ENCODE data around the gene BBIP1.

DNA sequence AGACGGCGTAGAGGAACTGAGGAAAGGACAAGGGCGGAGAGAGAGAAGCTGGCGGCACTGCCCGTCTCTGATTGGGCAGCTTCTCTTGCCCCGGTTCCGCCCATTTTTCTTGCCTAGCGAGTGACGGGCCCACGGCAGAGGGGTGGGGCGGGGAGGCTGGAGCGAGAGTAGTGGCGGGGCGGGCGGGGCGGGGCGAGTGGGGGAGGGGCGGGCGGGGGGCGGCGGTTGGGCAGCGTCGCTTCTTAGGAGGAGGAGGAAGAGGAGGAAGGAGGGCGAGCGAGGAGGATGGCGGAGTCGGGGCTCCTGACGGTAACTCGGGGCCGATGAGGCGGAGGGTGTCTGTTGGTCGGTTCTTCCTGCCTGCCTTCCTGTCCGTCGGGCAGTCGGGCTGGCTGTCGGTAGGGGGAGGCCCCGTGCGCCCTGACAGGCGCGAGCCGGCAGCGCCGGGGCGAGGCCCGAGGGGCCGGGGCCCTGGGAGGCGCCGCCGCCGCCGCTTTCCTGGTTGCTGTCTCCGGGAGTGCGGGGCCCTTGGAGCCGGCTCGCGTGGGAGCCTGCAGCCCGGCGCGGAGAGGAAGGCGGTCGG, 460 bp upstream of the BBIP1 start, which contains the start of gene SHOC2:
- TF ChIP-seq, protein P1, sequence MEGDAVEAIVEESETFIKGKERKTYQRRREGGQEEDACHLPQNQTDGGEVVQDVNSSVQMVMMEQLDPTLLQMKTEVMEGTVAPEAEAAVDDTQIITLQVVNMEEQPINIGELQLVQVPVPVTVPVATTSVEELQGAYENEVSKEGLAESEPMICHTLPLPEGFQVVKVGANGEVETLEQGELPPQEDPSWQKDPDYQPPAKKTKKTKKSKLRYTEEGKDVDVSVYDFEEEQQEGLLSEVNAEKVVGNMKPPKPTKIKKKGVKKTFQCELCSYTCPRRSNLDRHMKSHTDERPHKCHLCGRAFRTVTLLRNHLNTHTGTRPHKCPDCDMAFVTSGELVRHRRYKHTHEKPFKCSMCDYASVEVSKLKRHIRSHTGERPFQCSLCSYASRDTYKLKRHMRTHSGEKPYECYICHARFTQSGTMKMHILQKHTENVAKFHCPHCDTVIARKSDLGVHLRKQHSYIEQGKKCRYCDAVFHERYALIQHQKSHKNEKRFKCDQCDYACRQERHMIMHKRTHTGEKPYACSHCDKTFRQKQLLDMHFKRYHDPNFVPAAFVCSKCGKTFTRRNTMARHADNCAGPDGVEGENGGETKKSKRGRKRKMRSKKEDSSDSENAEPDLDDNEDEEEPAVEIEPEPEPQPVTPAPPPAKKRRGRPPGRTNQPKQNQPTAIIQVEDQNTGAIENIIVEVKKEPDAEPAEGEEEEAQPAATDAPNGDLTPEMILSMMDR (conservative IDR thresholded peaks at IDR 0.05; ENCODE audit: low read depth, low read length), result no peak
- TF ChIP-seq EZH2 (IDR thresholded peaks at IDR 0.05; ENCODE audit: low read length, unreplicated experiment) (no peak), EZH2phosphoT487 (IDR thresholded peaks at IDR 0.05; ENCODE audit: borderline replicate concordance, low read length) (no peak)

Data from PC-3 (cell line).